B cell (primary cell): ENCODE results near the gene TTL. TPM values are rescaled to one million over a fixed set of nuclear protein-coding genes. Genes with fewer than 3 reads are reported as not detected.
A peak's percentile ranks its signal among the peaks of the same experiment; 100 is the strongest.

Experiments
- ATAC-seq: fragments of 200-7000 bp; cut with Tn5 transposase; one replicate; pipeline ENCODE4 v1.10.0; 2021; ENCODE audit warnings: low read depth, mild to moderate bottlenecking, moderate number of reproducible peaks, moderate library complexity
- CTCF ChIA-PET: fragments of 350-600 bp; sonication (Branson Sonifier 250); formaldehyde crosslinking; loops from one replicate; lab custom pipeline; 2021; ENCODE audit warnings: antibody characterized with exemption, inconsistent platforms; lab: Charles Lee
- POLR2A ChIA-PET: fragments of 350-600 bp; sonication (Branson Sonifier 250); formaldehyde crosslinking; loops from one replicate; lab custom pipeline; 2021; ENCODE audit warnings: antibody characterized with exemption; lab: Charles Lee
- DNase-seq: peaks from one replicate; pipeline ENCODE4 v3.0.0; 2013
- H2AFZ ChIP-seq: 2 replicates; pipeline ENCODE4 v1.6.1; 2012; ENCODE audit warnings: mild to moderate bottlenecking, low read depth, low read length; ENCODE audit not compliant: insufficient read depth, poor library complexity, severe bottlenecking
- H3K27ac ChIP-seq, 2 donors: 1 replicate in 1 of 2; 2 replicates in 1 of 2; pipeline ENCODE4 v1.5.1; 2012 to 2013; ENCODE audit warnings: low read length in 2 of 2, mild to moderate bottlenecking in 2 of 2, moderate library complexity in 1 of 2
- H3K27me3 ChIP-seq, 4 experiments: fragments of 200-600 bp in 1 of 4; sonication (generic) in 1 of 4; replicated peaks in 1 of 4; 1 replicate in 2 of 4; 2 replicates in 2 of 4; pipeline versions ENCODE4 v1.6.1 to v1.7.0; 2013 to 2016; ENCODE audit warnings: low read length in 3 of 4, mild to moderate bottlenecking in 2 of 4, mixed read lengths in 1 of 4, moderate library complexity in 1 of 4; ENCODE audit not compliant: insufficient read depth in 4 of 4, control insufficient read depth in 3 of 4; ENCODE audit errors: control extremely low read depth in 1 of 4
- H3K36me3 ChIP-seq, 2 experiments: replicated peaks in 1 of 2; 1 replicate in 1 of 2; 2 replicates in 1 of 2; pipeline versions ENCODE4 v1.6.1 to v1.7.1; 2013; ENCODE audit warnings: low read length in 1 of 2; ENCODE audit not compliant: insufficient read depth in 2 of 2, control insufficient read depth in 1 of 2; ENCODE audit errors: control extremely low read depth in 1 of 2, extremely low read depth in 1 of 2
- H3K4me1 ChIP-seq, 2 donors: fragments of 200-600 bp in 1 of 2; sonication (generic) in 1 of 2; 1 replicate in 1 of 2; 2 replicates in 1 of 2; pipeline versions ENCODE4 v1.5.1 to v1.6.1; 2013 to 2017; ENCODE audit warnings: low read length in 2 of 2; ENCODE audit not compliant: control insufficient read depth in 2 of 2, insufficient read depth in 2 of 2
- H3K4me2 ChIP-seq: replicated peaks from 2 replicates; pipeline ENCODE3; 2012; ENCODE audit warnings: mild to moderate bottlenecking, low read depth, low read length; ENCODE audit not compliant: poor library complexity, severe bottlenecking
- H3K4me3 ChIP-seq, 5 experiments: fragments of 200-600 bp in 1 of 5; sonication (generic) in 1 of 5; 1 replicate in 3 of 5; 2 replicates in 2 of 5; pipeline versions ENCODE4 v1.5.1 to v1.7.0; 2011 to 2016; ENCODE audit warnings: low read length in 4 of 5, mild to moderate bottlenecking in 4 of 5, low read depth in 2 of 5, control low read depth in 1 of 5, moderate library complexity in 1 of 5; ENCODE audit not compliant: insufficient read depth in 1 of 5; ENCODE audit errors: control extremely low read depth in 1 of 5, extremely low read depth in 1 of 5
- H3K79me2 ChIP-seq: fragments of 200-600 bp; sonication (generic); one replicate; pipeline ENCODE4 v1.6.0; 2016; ENCODE audit warnings: low read length; ENCODE audit not compliant: control insufficient read depth, insufficient read depth
- H3K9ac ChIP-seq: fragments of 200-600 bp; sonication (generic); 2 replicates; pipeline ENCODE4 v1.6.1; 2017; ENCODE audit warnings: mild to moderate bottlenecking, low read length, moderate library complexity
- H3K9me3 ChIP-seq, 3 donors: one replicate each; pipeline versions ENCODE4 v1.6.1 to v1.7.1; 2013; ENCODE audit warnings: low read length in 2 of 3; ENCODE audit not compliant: control insufficient read depth in 2 of 3, insufficient read depth in 1 of 3; ENCODE audit errors: control extremely low read depth in 1 of 3
- H4K20me1 ChIP-seq: 2 replicates; pipeline ENCODE4 v1.6.0; 2012; ENCODE audit warnings: mild to moderate bottlenecking, low read length; ENCODE audit not compliant: insufficient read depth, control insufficient read depth, poor library complexity, severe bottlenecking
- H3K27ac Mint-ChIP-seq: one replicate; pipeline ENCODE4 v1.8.0; 2021; ENCODE audit warnings: mixed read lengths
- H3K27me3 Mint-ChIP-seq: one replicate; pipeline ENCODE4 v1.8.0; 2021; ENCODE audit warnings: mixed read lengths
- H3K4me1 Mint-ChIP-seq: one replicate; pipeline ENCODE4 v1.8.0; 2021; ENCODE audit warnings: mixed read lengths
- H3K4me3 Mint-ChIP-seq: one replicate; pipeline ENCODE4 v1.8.0; 2021; ENCODE audit warnings: mixed read lengths
- H3K9me3 Mint-ChIP-seq: one replicate; pipeline ENCODE4 v1.8.0; 2022; ENCODE audit warnings: mixed read lengths; ENCODE audit not compliant: insufficient read depth
- CTCF ChIP-seq: fragments of 200-600 bp; IDR thresholded peaks from one replicate; pipeline ENCODE4 v1.8.0; 2022; ENCODE audit warnings: antibody characterized with exemption, mild to moderate bottlenecking
- EZH2 ChIP-seq: IDR thresholded peaks from 2 replicates; pipeline ENCODE4 v1.6.1; 2012; ENCODE audit warnings: borderline replicate concordance, low read depth, mild to moderate bottlenecking, moderate library complexity, low read length; ENCODE audit not compliant: insufficient read depth, poor library complexity, severe bottlenecking
- WGBS: methylation state at CpG from one replicate; pipeline ENCODE4 v1.1.5; 2013; ENCODE audit warnings: missing lambda C conversion rate; ENCODE audit not compliant: insufficient coverage; 5-methylcytosine and 5-hydroxymethylcytosine counted together
- intact Hi-C: fragments of 100-400 bp; cut with micrococcal nuclease; formaldehyde crosslinking; loops from one replicate; pipeline ENCODE4 v1.10.0; 2022
- polyA plus RNA-seq: library from polyadenylated mRNA; depleted of rRNA; stranded (reverse); fragments of >200 nt; gene quantifications from 2 replicates; pipeline ENCODE4 v1.2.3, GENCODE V29; 2012
- total RNA-seq, 2 donors: library from RNA; stranded (reverse); fragments of 120-200 nt in 1 of 2; gene quantifications; 1 replicate in 1 of 2; 2 replicates in 1 of 2; pipeline versions ENCODE4 v1.2.3 to v1.2.4, GENCODE V29; 2013 to 2022

Gene TTL
- total and polyA plus RNA-seq, 2 donors (not counting 1 experiment from before 2014, with no cell fraction given): 9.5 to 31.4 TPM

GRCh38 chr2:112482309-112483041 is 519 bp downstream of the TTL start:
- DNase-seq (peak; percentile 68), ATAC-seq (peak; percentile 3)
- Histone ChIP-seq H3K4me2 (peak overlapping the region; percentile 82), H3K27me3 (no peaks in the 10 kb centered on the region), H2AFZ (peak overlapping the region; percentile 98), H3K36me3 (peaks cover 0 to 3% of the 10 kb centered on the region in 2 experiments), H3K79me2 (peaks cover 27% of the 10 kb centered on the region), H3K27ac (peak overlapping the region; percentile 66 to 75), H3K9ac (peak overlapping the region; percentile 92), H3K9me3 (no peaks in the 10 kb centered on the region), H4K20me1 (no peaks in the 10 kb centered on the region), H3K4me1 (peaks cover 16 to 23% of the 10 kb centered on the region in 2 donors), H3K4me3 (peak overlapping the region; percentile 39 to 97 (median 92))
- Mint-ChIP-seq H3K9me3 (no peaks in the 10 kb centered on the region), H3K27me3 (no peaks in the 10 kb centered on the region), H3K4me3 (peak overlapping the region; percentile 90), H3K4me1 (peaks cover 18% of the 10 kb centered on the region), H3K27ac (peak overlapping the region; percentile 85)
- intact Hi-C loops: loop anchor here (2.0 to 10.0 kb wide), 3 partner anchors 244 to 600 kb away; partner anchors contain the start of genes ANAPC1 and CKAP2L
- CTCF ChIA-PET: interaction anchor here (0.8 to 2.2 kb wide), 2 partner anchors 20 to 224 kb away, joined by 5 to 8 read pairs; no protein-coding TSS in a partner anchor
- under 1% methylated on average over 77 of the region's 77 CpGs for WGBS
- TF ChIP-seq EZH2: no peak
- TF ChIP-seq CTCF: no peak
- POLR2A ChIA-PET: interaction anchor here (0.7 to 0.8 kb wide), 2 partner anchors 61 to 101 kb away, joined by 4 to 6 read pairs; no protein-coding TSS in a partner anchor

DNA sequence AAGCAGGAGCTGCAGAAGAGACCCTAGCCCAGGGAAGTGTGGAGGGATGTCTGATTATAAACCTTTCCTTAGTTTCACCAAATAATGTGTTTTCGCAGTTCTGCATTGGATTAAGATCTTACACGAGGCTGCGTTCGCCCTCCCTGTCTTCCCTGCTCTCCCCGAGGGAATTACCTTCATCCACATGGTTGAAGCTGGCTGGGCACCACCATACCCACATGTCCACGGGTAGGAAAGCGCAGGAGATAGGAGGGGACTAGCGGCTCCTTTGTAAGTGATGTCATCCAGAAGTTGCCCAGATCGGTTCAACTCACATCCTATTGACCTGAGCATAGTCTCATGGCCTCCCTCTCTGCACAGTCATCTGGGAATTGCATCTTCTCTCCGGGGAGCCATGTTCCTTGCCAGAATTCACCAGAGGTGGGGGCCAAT is 1.1 kb downstream of the TTL start:
- Histone ChIP-seq H2AFZ (peak overlapping the region; percentile 98), H3K27me3 (no peaks in the 10 kb centered on the region), H3K79me2 (peaks cover 27% of the 10 kb centered on the region), H3K4me1 (peaks cover 16 to 23% of the 10 kb centered on the region in 2 donors), H4K20me1 (no peaks in the 10 kb centered on the region), H3K27ac (no peak overlapping the region), H3K9me3 (no peaks in the 10 kb centered on the region), H3K4me3 (peak overlapping the region; percentile 39 to 97 (median 92)), H3K4me2 (peak overlapping the region; percentile 82), H3K9ac (peak overlapping the region; percentile 92), H3K36me3 (peaks cover 0 to 6% of the 10 kb centered on the region in 2 experiments)
- H3K4me3 Mint-ChIP-seq: peak overlapping the region; percentile 90
- peak overlapping the region; percentile 85 for H3K27ac Mint-ChIP-seq
- H3K27me3 Mint-ChIP-seq: no peaks in the 10 kb centered on the region
- POLR2A ChIA-PET: interaction anchor here (0.7 to 0.8 kb wide), 2 partner anchors 60 to 101 kb away, joined by 4 to 6 read pairs; no protein-coding TSS in a partner anchor
- no CpG with 5 or more reads among the region's 10 CpGs for WGBS
- TF ChIP-seq EZH2 (no peak), CTCF (no peak)
- no peaks in the 10 kb centered on the region for H3K9me3 Mint-ChIP-seq
- H3K4me1 Mint-ChIP-seq: peaks cover 18% of the 10 kb centered on the region
- DNase-seq (no peak), ATAC-seq (no peak)
- CTCF ChIA-PET: interaction anchor here (0.8 to 2.2 kb wide), 2 partner anchors 20 to 224 kb away, joined by 5 to 8 read pairs; no protein-coding TSS in a partner anchor
- intact Hi-C loops: loop anchor here (2.0 to 10.0 kb wide), 3 partner anchors 244 to 601 kb away; partner anchors contain the start of genes ANAPC1 and CKAP2L
